ENCODE measurements around the gene FGD3. TPM values are rescaled to one million over a fixed set of nuclear protein-coding genes. Genes with fewer than 3 reads are reported as not detected.

The FGD3 gene
- total RNA-seq, 2 experiments from 2014 or later = 91.0 to 95.7 TPM

- peaks cover 4% of the 10 kb centered on the region for H3K9me3 Mint-ChIP-seq
- CTCF ChIA-PET = interaction anchor here (0.7 to 0.8 kb wide), 2 partner anchors 14 to 100 kb away, joined by 4 to 6 read pairs; no protein-coding TSS in a partner anchor
- POLR2A ChIA-PET = interaction anchor here (1.5 to 6.7 kb wide), 4 partner anchors 9 to 103 kb away, joined by 4 to 161 read pairs (median 52); partner anchors contain the start of gene FGD3
- H3K27ac Mint-ChIP-seq = peak overlapping the region; percentile 99
- Histone ChIP-seq H3K4me1 (ENCODE audit: insufficient read depth, low read length) (peaks cover 79% of the 10 kb centered on the region), H3K27ac (ENCODE audit: low read depth in 1 of 2, low read length in 2 of 2) (peak overlapping the region; percentile 90 to 95), H3K9me3 (ENCODE audit: control insufficient read depth in 1 of 2, insufficient read depth in 1 of 2, low read length in 2 of 2) (peaks cover 0 to 14% of the 10 kb centered on the region in 2 experiments), H3K36me3 (ENCODE audit: insufficient read depth, low read length) (peaks cover 17% of the 10 kb centered on the region), H3K4me3 (ENCODE audit: low read length) (no peak overlapping the region), H3K27me3 (ENCODE audit: control insufficient read depth in 1 of 2, insufficient read depth in 2 of 2, low read length in 2 of 2) (no peaks in the 10 kb centered on the region)
- H3K36me3 Mint-ChIP-seq (ENCODE audit: low read depth) = peaks cover 63% of the 10 kb centered on the region
- no peak for TF ChIP-seq CTCF (IDR thresholded peaks at IDR 0.05)
- DNase-seq (no peak), ATAC-seq (ENCODE audit: poor library complexity) (no peak)
- H3K27me3 Mint-ChIP-seq = no peaks in the 10 kb centered on the region
- H3K4me3 Mint-ChIP-seq = peak overlapping the region; percentile 78
- peaks cover 66% of the 10 kb centered on the region for H3K4me1 Mint-ChIP-seq (ENCODE audit: low read depth)
- intact Hi-C loops (cut with DNase I, micrococcal nuclease) = loop anchor here (5.0 kb wide), 3 partner anchors 40 to 605 kb away; partner anchors contain the start of gene CARD19 (in 1 of the 2)
Observed at GRCh38 chr9:92962303-92962649, 15.0 kb downstream of the FGD3 start.

GRCh38 chr9:92962846-92963245 lies 15.5 kb downstream of the FGD3 start:
- intact Hi-C loops (cut with DNase I, micrococcal nuclease) = loop anchor here (5.0 kb wide), 3 partner anchors 39 to 604 kb away; partner anchors contain the start of gene CARD19 (in 1 of the 2)
- CTCF ChIA-PET = interaction anchor here (0.8 to 1.7 kb wide), 3 partner anchors 23 to 100 kb away, joined by 4 read pairs; no protein-coding TSS in a partner anchor
- H3K27me3 ChIP-seq (ENCODE audit: control insufficient read depth in 1 of 2, insufficient read depth in 2 of 2, low read length in 2 of 2) = no peaks in the 10 kb centered on the region
- DNase-seq = peak in 2 of 14 experiments; percentile 14 to 30
- H3K4me1 ChIP-seq (ENCODE audit: insufficient read depth, low read length) = peaks cover 79% of the 10 kb centered on the region
- H3K27ac Mint-ChIP-seq = peak overlapping the region; percentile 99
- H3K4me3 ChIP-seq (ENCODE audit: low read length) = peak overlapping the region; percentile 69
- ATAC-seq (ENCODE audit: poor library complexity) = no peak
- H3K4me3 Mint-ChIP-seq = peak overlapping the region; percentile 78
- H3K36me3 Mint-ChIP-seq (ENCODE audit: low read depth) = peaks cover 66% of the 10 kb centered on the region
- H3K9me3 Mint-ChIP-seq = peaks cover 4% of the 10 kb centered on the region
- peak overlapping the region; percentile 90 to 95 for H3K27ac ChIP-seq (ENCODE audit: low read depth in 1 of 2, low read length in 2 of 2)
- H3K4me1 Mint-ChIP-seq (ENCODE audit: low read depth) = peaks cover 69% of the 10 kb centered on the region
- POLR2A ChIA-PET = interaction anchor here (0.9 to 6.7 kb wide), 9 partner anchors 10 to 133 kb away, joined by 3 to 161 read pairs (median 19); partner anchors contain the start of genes CARD19 and FGD3
- no peak for TF ChIP-seq CTCF (IDR thresholded peaks at IDR 0.05)
- peaks cover 19% of the 10 kb centered on the region for H3K36me3 ChIP-seq (ENCODE audit: insufficient read depth, low read length)
- no peaks in the 10 kb centered on the region for H3K27me3 Mint-ChIP-seq
- peaks cover 0 to 14% of the 10 kb centered on the region in 2 experiments for H3K9me3 ChIP-seq (ENCODE audit: control insufficient read depth in 1 of 2, insufficient read depth in 1 of 2, low read length in 2 of 2)

- DNase-seq (peak; percentile 63 to 91 (median 78)), ATAC-seq (ENCODE audit: poor library complexity) (peak; percentile 74)
- H3K27ac ChIP-seq (ENCODE audit: low read depth in 1 of 2, low read length in 2 of 2) = peak overlapping the region; percentile 90 to 95
- H3K27me3 ChIP-seq (ENCODE audit: control insufficient read depth in 1 of 2, insufficient read depth in 2 of 2, low read length in 2 of 2) = no peaks in the 10 kb centered on the region
- Mint-ChIP-seq H3K27ac (peak overlapping the region; percentile 99), H3K27me3 (no peaks in the 10 kb centered on the region), H3K36me3 (ENCODE audit: low read depth) (peaks cover 73% of the 10 kb centered on the region), H3K4me1 (ENCODE audit: low read depth) (peaks cover 73% of the 10 kb centered on the region), H3K9me3 (peaks cover 4% of the 10 kb centered on the region), H3K4me3 (peak overlapping the region; percentile 94)
- H3K4me1 ChIP-seq (ENCODE audit: insufficient read depth, low read length) = peaks cover 84% of the 10 kb centered on the region
- peaks cover 0 to 14% of the 10 kb centered on the region in 2 experiments for H3K9me3 ChIP-seq (ENCODE audit: control insufficient read depth in 1 of 2, insufficient read depth in 1 of 2, low read length in 2 of 2)
- no peak for TF ChIP-seq CTCF (IDR thresholded peaks at IDR 0.05)
- peaks cover 29% of the 10 kb centered on the region for H3K36me3 ChIP-seq (ENCODE audit: insufficient read depth, low read length)
- POLR2A ChIA-PET = interaction anchor here (0.5 to 6.7 kb wide), 37 partner anchors 7 to 602 kb away, joined by 3 to 161 read pairs (median 6); partner anchors contain the start of genes BICD2, CARD19, FAM120AOS and FGD3
- CTCF ChIA-PET = interaction anchor here (0.7 to 1.7 kb wide), 4 partner anchors 11 to 40 kb away, joined by 3 to 4 read pairs (median 4); partner anchors contain the start of gene FGD3
- intact Hi-C loops (cut with DNase I, micrococcal nuclease) = loop anchor here (1.0 to 5.0 kb wide), 4 partner anchors 10 to 603 kb away; partner anchors contain the start of gene CARD19 (in 1 of the 2)
- peak overlapping the region; percentile 69 for H3K4me3 ChIP-seq (ENCODE audit: low read length)
Observed at GRCh38 chr9:92963831-92964606, 16.7 kb downstream of the FGD3 start.
